RWPE2 (cell line): ENCODE measurements around the gene CEP20.

Experiments
- ATAC-seq: fragments of 200-7000 bp; cut with Tn5 transposase; 3 replicates; pipeline ENCODE4 v1.9.1; 2021; ENCODE audit warnings: low read depth
- DNase-seq: peaks from one replicate; pipeline ENCODE4 v3.0.0-alpha.2; 2020; ENCODE audit warnings: low spot score
- H3K27ac ChIP-seq: fragments of 450-650 bp; 2 replicates; pipeline ENCODE4 v1.5.1; 2017; ENCODE audit warnings: mild to moderate bottlenecking; ENCODE audit not compliant: poor library complexity, severe bottlenecking
- H3K27me3 ChIP-seq: fragments of 250-450 bp; sonication (Bioruptor Pico); 2 replicates; pipeline ENCODE4 v1.5.1; 2021; ENCODE audit warnings: mild to moderate bottlenecking, moderate library complexity; ENCODE audit not compliant: insufficient read depth, poor library complexity, severe bottlenecking
- H3K36me3 ChIP-seq: fragments of 250-450 bp; sonication (Bioruptor Pico); 2 replicates; pipeline ENCODE4 v1.5.1; 2020; ENCODE audit warnings: low read depth, mild to moderate bottlenecking, moderate library complexity
- H3K4me1 ChIP-seq: fragments of 250-450 bp; sonication (Bioruptor Pico); 2 replicates; pipeline ENCODE4 v1.5.1; 2021; ENCODE audit warnings: mild to moderate bottlenecking, moderate library complexity; ENCODE audit not compliant: insufficient read depth, poor library complexity, severe bottlenecking
- H3K4me3 ChIP-seq: fragments of 250-450 bp; sonication (Bioruptor Pico); 2 replicates; pipeline ENCODE4 v1.5.1; 2021; ENCODE audit warnings: mild to moderate bottlenecking, moderate library complexity; ENCODE audit not compliant: severe bottlenecking
- H3K9me3 ChIP-seq: fragments of 250-450 bp; sonication (Bioruptor Pico); 2 replicates; pipeline ENCODE4 v1.5.1; 2021; ENCODE audit warnings: mild to moderate bottlenecking, moderate library complexity; ENCODE audit not compliant: severe bottlenecking
- CTCF ChIP-seq: fragments of 450-650 bp; IDR thresholded peaks from one replicate; pipeline ENCODE4 v1.5.1; 2017; ENCODE audit warnings: mild to moderate bottlenecking, moderate library complexity; ENCODE audit not compliant: poor library complexity, severe bottlenecking

Gene CEP20

GRCh38 chr16:15827299-15827698, 61.1 kb downstream of the CEP20 start:
- no peak overlapping the region for H3K4me3 ChIP-seq
- H3K27ac ChIP-seq: no peak overlapping the region
- no peaks in the 10 kb centered on the region for H3K9me3 ChIP-seq
- H3K4me1 ChIP-seq: no peaks in the 10 kb centered on the region
- TF ChIP-seq CTCF: no peak
- no peaks in the 10 kb centered on the region for H3K36me3 ChIP-seq
- DNase-seq: no peak
- H3K27me3 ChIP-seq: no peaks in the 10 kb centered on the region
- no peak for ATAC-seq

GRCh38 chr16:15825750-15826305, 62.6 kb downstream of the CEP20 start:
- Histone ChIP-seq H3K9me3 (no peaks in the 10 kb centered on the region), H3K27ac (no peak overlapping the region), H3K27me3 (no peaks in the 10 kb centered on the region), H3K4me3 (no peak overlapping the region), H3K36me3 (no peaks in the 10 kb centered on the region), H3K4me1 (no peaks in the 10 kb centered on the region)
- ATAC-seq: no peak
- no peak for DNase-seq
- no peak for TF ChIP-seq CTCF

DNA sequence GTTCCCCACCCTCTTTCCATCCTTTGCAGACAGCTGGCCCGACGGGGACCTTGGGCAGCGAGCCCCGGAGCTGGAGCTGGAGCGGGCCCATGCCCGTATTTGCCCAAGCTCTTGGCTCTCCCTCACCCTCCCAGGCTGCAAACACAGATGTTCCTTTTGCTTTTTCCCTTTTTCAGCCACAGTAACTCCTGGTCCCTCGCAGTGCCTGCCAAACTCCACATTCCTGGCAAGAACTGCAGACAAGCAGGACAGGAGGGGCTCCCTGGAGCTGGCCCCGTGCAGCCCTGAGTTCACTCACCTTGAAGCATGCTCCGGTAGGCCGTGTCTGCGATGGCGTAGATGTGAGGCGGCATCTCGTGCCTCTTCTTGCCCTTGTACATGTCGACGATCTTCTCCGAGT, 65.4 kb downstream of the CEP20 start:
- DNase-seq (no peak), ATAC-seq (no peak)
- Histone ChIP-seq H3K4me3 (no peak overlapping the region), H3K36me3 (no peaks in the 10 kb centered on the region), H3K4me1 (no peaks in the 10 kb centered on the region), H3K9me3 (no peaks in the 10 kb centered on the region), H3K27me3 (no peaks in the 10 kb centered on the region), H3K27ac (no peak overlapping the region)
- no peak for TF ChIP-seq CTCF

DNA sequence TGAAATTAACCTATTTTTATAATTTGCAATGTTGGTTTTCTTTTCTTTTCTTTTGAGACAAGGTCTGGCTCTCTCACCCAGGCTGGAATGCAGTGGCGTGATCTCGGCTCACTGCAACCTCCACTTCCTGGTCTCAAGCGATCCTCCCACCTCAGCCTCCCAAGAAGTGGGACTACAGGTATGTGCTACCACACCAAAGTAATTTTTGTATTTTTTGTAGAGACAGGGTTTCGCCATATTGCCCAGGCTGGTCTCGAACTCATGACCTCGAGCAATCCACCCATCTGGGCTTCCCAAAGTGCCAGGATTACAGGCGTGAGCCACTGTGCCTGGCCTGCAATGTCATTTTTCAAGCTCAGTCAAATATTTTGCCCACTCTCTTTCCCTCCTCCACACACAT, 67.6 kb downstream of the CEP20 start:
- no peak for ATAC-seq
- Histone ChIP-seq H3K9me3 (no peaks in the 10 kb centered on the region), H3K27me3 (no peaks in the 10 kb centered on the region), H3K27ac (no peak overlapping the region), H3K4me3 (no peak overlapping the region), H3K36me3 (no peaks in the 10 kb centered on the region), H3K4me1 (no peaks in the 10 kb centered on the region)
- no peak for DNase-seq
- TF ChIP-seq CTCF: no peak

- TF ChIP-seq CTCF: no peak
- no peaks in the 10 kb centered on the region for H3K36me3 ChIP-seq
- H3K27ac ChIP-seq: no peak overlapping the region
- ATAC-seq (no peak), DNase-seq (no peak)
- H3K4me3 ChIP-seq: no peak overlapping the region
- H3K4me1 ChIP-seq: no peaks in the 10 kb centered on the region
- peaks cover 3% of the 10 kb centered on the region for H3K27me3 ChIP-seq
- H3K9me3 ChIP-seq: no peaks in the 10 kb centered on the region
Observed at GRCh38 chr16:15819046-15819445, 69.4 kb downstream of the CEP20 start.
